ENCODE measurements around the gene LRFN2. TPM values are rescaled to one million over a fixed set of nuclear protein-coding genes. Genes with fewer than 3 reads are reported as not detected.

Gene LRFN2
- total RNA-seq, 1 donor from 2014 or later, result not detected

GRCh38 chr6:40395066-40395697 lies 192.0 kb downstream of the LRFN2 start:
- H3K27ac ChIP-seq (replicated peaks), result no peak overlapping the region
- H3K4me1 ChIP-seq, result no peaks in the 10 kb centered on the region
- DNase-seq, result no peak
- H3K27me3 ChIP-seq (ENCODE audit: low read depth), result peaks cover 45% of the 10 kb centered on the region
- no peaks in the 10 kb centered on the region for H3K9me3 ChIP-seq (replicated peaks)
- TF ChIP-seq CTCF (IDR thresholded peaks at IDR 0.05; ENCODE audit: borderline replicate concordance), result no peak
- intact Hi-C loops (cut with micrococcal nuclease), result no loop called here
- H3K4me3 ChIP-seq, result no peak overlapping the region
- H3K36me3 ChIP-seq, result no peaks in the 10 kb centered on the region

DNA sequence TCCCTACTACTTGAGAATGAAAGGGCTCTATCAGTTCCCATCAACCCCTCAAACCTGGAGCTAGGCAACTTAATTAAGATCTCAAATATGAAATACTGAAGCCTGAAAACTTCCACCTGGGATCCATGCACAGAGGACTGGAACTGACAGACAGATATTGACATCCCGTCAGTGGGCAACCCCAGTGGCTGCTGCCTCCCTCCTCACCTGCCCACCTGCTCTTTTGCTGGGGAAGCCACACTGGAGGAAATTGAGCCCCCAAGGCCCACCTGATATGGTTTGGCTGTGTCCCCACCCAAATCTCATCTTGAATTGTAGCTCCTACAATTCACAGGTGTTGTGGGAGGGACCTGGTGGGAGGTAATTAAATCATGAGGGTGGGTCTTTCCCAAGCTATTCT lies 192.8 kb downstream of the LRFN2 start:
- Histone ChIP-seq H3K27me3 (ENCODE audit: low read depth) (peaks cover 53% of the 10 kb centered on the region), H3K4me3 (no peak overlapping the region), H3K9me3 (replicated peaks) (no peaks in the 10 kb centered on the region), H3K27ac (replicated peaks) (no peak overlapping the region), H3K36me3 (no peaks in the 10 kb centered on the region), H3K4me1 (no peaks in the 10 kb centered on the region)
- intact Hi-C loops (cut with micrococcal nuclease), result no loop called here
- DNase-seq, result no peak
- TF ChIP-seq CTCF (IDR thresholded peaks at IDR 0.05; ENCODE audit: borderline replicate concordance), result no peak

DNA sequence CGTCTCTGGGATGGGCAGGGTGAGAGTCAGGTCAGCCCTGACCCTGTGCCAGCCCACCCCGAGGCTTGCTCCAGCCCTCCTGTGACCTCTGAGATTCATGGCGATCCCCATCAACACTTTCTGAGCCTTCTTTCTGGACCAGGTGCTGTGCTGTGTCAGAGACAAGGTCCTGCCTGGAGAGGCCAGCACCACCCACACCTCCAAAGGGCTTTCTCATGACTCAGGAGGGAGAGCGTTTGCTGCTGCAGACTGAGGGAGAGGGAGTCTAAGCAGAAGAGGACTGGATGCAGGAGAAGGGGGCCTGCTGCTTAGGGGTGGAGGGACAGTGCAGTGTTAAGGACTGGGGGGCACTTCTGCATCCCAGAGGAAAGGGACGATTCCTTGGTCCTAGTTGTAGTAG lies 193.5 kb downstream of the LRFN2 start:
- DNase-seq, result no peak

GRCh38 chr6:40392589-40392988 lies 194.6 kb downstream of the LRFN2 start:
- intact Hi-C loops (cut with micrococcal nuclease), result no loop called here

More for the DNA sequence above, 193.5 kb downstream of the LRFN2 start:
- no peak overlapping the region for H3K27ac ChIP-seq (replicated peaks)
- no peak overlapping the region for H3K4me3 ChIP-seq
- peaks cover 60% of the 10 kb centered on the region for H3K27me3 ChIP-seq (ENCODE audit: low read depth)
- no peaks in the 10 kb centered on the region for H3K36me3 ChIP-seq
- no peaks in the 10 kb centered on the region for H3K4me1 ChIP-seq
- intact Hi-C loops (cut with micrococcal nuclease), result no loop called here
- H3K9me3 ChIP-seq (replicated peaks), result no peaks in the 10 kb centered on the region
- no peak for TF ChIP-seq CTCF (IDR thresholded peaks at IDR 0.05; ENCODE audit: borderline replicate concordance)

GRCh38 chr6:40391851-40392517 lies 195.2 kb downstream of the LRFN2 start:
- DNase-seq, result no peak
- Histone ChIP-seq H3K27ac (replicated peaks) (no peak overlapping the region), H3K9me3 (replicated peaks) (no peaks in the 10 kb centered on the region), H3K4me3 (no peak overlapping the region), H3K27me3 (ENCODE audit: low read depth) (peaks cover 76% of the 10 kb centered on the region), H3K4me1 (no peaks in the 10 kb centered on the region), H3K36me3 (no peaks in the 10 kb centered on the region)
- no peak for TF ChIP-seq CTCF (IDR thresholded peaks at IDR 0.05; ENCODE audit: borderline replicate concordance)
- intact Hi-C loops (cut with micrococcal nuclease), result no loop called here

More at GRCh38 chr6:40392589-40392988, 194.6 kb downstream of the LRFN2 start:
- Histone ChIP-seq H3K27ac (replicated peaks) (no peak overlapping the region), H3K9me3 (replicated peaks) (no peaks in the 10 kb centered on the region), H3K4me1 (no peaks in the 10 kb centered on the region), H3K36me3 (no peaks in the 10 kb centered on the region), H3K4me3 (no peak overlapping the region), H3K27me3 (ENCODE audit: low read depth) (peaks cover 71% of the 10 kb centered on the region)
- no peak for TF ChIP-seq CTCF (IDR thresholded peaks at IDR 0.05; ENCODE audit: borderline replicate concordance)
- DNase-seq, result no peak

All from left ventricle myocardium inferior (tissue), 1 donor.